GM12878 (cell line): ENCODE results near the gene FNDC8. TPM values are rescaled to one million over a fixed set of nuclear protein-coding genes. Genes with fewer than 3 reads are reported as not detected.

Experiments used
- ATAC-seq: fragments of 200-7000 bp; cut with Tn5 transposase; 3 replicates; pipeline ENCODE4 v1.9.1; 2020; ENCODE audit warnings: mild to moderate bottlenecking, moderate library complexity
- BruUV-seq: library from RNA; stranded (reverse); fragments of 400-500 nt; replicated peaks from 2 replicates; lab custom pipeline; 2021; lab: Mats Ljungman, UMichigan
- CTCF ChIA-PET: fragments of 300-600 bp; sonication (Branson Sonifier 250); formaldehyde crosslinking; extraction: SDS; loops from one replicate; lab custom pipeline; 2021; ENCODE audit warnings: inconsistent platforms; lab: Yijun Ruan, JAX
- POLR2A ChIA-PET: fragments of 350-600 bp; formaldehyde crosslinking; extraction: SDS; loops from one replicate; lab custom pipeline; 2021; ENCODE audit warnings: inconsistent platforms; lab: Charles Lee
- RAD21 ChIA-PET: fragments of 300-600 bp; sonication (Branson Sonifier 250); formaldehyde crosslinking; loops from one replicate; lab custom pipeline; 2023; ENCODE audit warnings: antibody characterized with exemption; ENCODE audit not compliant: unreplicated experiment; lab: Charles Lee
- SMC1A ChIA-PET: fragments of 300-600 bp; sonication (Branson Sonifier 250); formaldehyde crosslinking; loops from one replicate; lab custom pipeline; 2023; ENCODE audit not compliant: unreplicated experiment, uncharacterized antibody; lab: Charles Lee
- DNase-seq: peaks from one replicate; pipeline ENCODE4 v3.0.0-alpha.2; 2011; ENCODE audit warnings: low read depth, low spot score
- FAIRE-seq: peaks from 3 replicates; lab custom pipeline; 2011; peaks lifted over from hg19 to GRCh38; lab: Jason Lieb, UNC
- H2AFZ ChIP-seq: 2 replicates; pipeline ENCODE4 v1.6.0; 2011; ENCODE audit warnings: low read depth, low read length, control low read depth; ENCODE audit not compliant: control insufficient read depth
- H3K27ac ChIP-seq: 2 replicates; pipeline ENCODE4 v1.5.1; 2011; ENCODE audit warnings: control low read depth; ENCODE audit not compliant: control insufficient read depth, insufficient read depth
- H3K27me3 ChIP-seq, 2 experiments: replicated peaks in 1 of 2; 2 replicates each; pipeline versions ENCODE4 v1.6.0 to v1.6.1; 2011; ENCODE audit warnings: low read length in 1 of 2; ENCODE audit not compliant: control insufficient read depth in 2 of 2, insufficient read depth in 2 of 2
- H3K36me3 ChIP-seq, 2 experiments: 2 replicates each; pipeline ENCODE4 v1.5.1; 2011; ENCODE audit warnings: low read length in 1 of 2; ENCODE audit not compliant: control insufficient read depth in 2 of 2, insufficient read depth in 2 of 2
- H3K4me1 ChIP-seq: 2 replicates; pipeline ENCODE4 v1.6.1; 2011; ENCODE audit warnings: mild to moderate bottlenecking, low read length, moderate library complexity, mixed read lengths; ENCODE audit not compliant: control insufficient read depth, insufficient read depth
- H3K4me2 ChIP-seq: 2 replicates; pipeline ENCODE4 v1.6.0; 2011; ENCODE audit warnings: control low read depth; ENCODE audit not compliant: control insufficient read depth, insufficient read depth
- H3K4me3 ChIP-seq: fragments of 200-600 bp; sonication (generic); 2 replicates; pipeline ENCODE4 v1.5.1; 2016
- H3K79me2 ChIP-seq: 2 replicates; pipeline ENCODE4 v1.6.0; 2011; ENCODE audit warnings: low read length; ENCODE audit not compliant: control insufficient read depth, insufficient read depth
- H3K9ac ChIP-seq: 2 replicates; pipeline ENCODE4 v1.8.0; 2011; ENCODE audit warnings: low read length, control low read depth, mixed read lengths; ENCODE audit not compliant: control insufficient read depth, insufficient read depth
- H3K9me3 ChIP-seq: replicated peaks from 3 replicates; pipeline ENCODE4 v1.5.1; 2011; ENCODE audit warnings: mild to moderate bottlenecking, low read length; ENCODE audit not compliant: control insufficient read depth, insufficient read depth
- H4K20me1 ChIP-seq: 2 replicates; pipeline ENCODE4 v1.6.0; 2011; ENCODE audit not compliant: control insufficient read depth, insufficient read depth
- SP1 ChIP-seq: IDR thresholded peaks from one replicate; pipeline ENCODE4 v1.6.1; 2011; ENCODE audit warnings: low read depth, low read length
- WRNIP1 ChIP-seq: IDR thresholded peaks from 2 replicates; pipeline ENCODE4 v1.6.1; 2011; ENCODE audit warnings: low read depth, low read length, improper control_type of control experiment, borderline replicate concordance
- WGBS: methylation state at CpG from one replicate; pipeline ENCODE4 v1.1.6; 2016; ENCODE audit warnings: low lambda C conversion rate; ENCODE audit not compliant: insufficient replicate concordance, insufficient coverage; ENCODE audit errors: missing lambda C conversion rate; 5-methylcytosine and 5-hydroxymethylcytosine counted together
- in situ Hi-C: fragments of 300-500 bp; cut with MboI; formaldehyde crosslinking; loops from 9 replicates; pipeline ENCODE4 v1.14.3; 2018; ENCODE audit warnings: mixed read lengths
- intact Hi-C: fragments of 100-400 bp; cut with micrococcal nuclease; formaldehyde crosslinking; loops from one replicate; pipeline ENCODE4 v1.14.2; 2022; ENCODE audit not compliant: unreplicated experiment
- polyA plus RNA-seq, 11 experiments: library from polyadenylated mRNA; depleted of rRNA in 4 of 11; unstranded in 6 of 11; stranded (reverse) in 5 of 11; fragments of >200 nt; fragmentation: Nextera tagmentation in 4 of 11; fragmentation: Illumina TruSeq in 1 of 11; extraction: Ambion mirVana in 4 of 11; extraction: Trizol in 1 of 11; gene quantifications; 1 replicate in 1 of 11; 2 replicates in 10 of 11; pipeline versions ENCODE4 v1.2.1 to v1.2.3, GENCODE V29; 2011 to 2016; ENCODE audit warnings: inconsistent platforms in 2 of 11, missing spikeins in 2 of 11, low read depth in 1 of 11
- total RNA-seq, 4 experiments: library from RNA; depleted of rRNA in 3 of 4; stranded (reverse); fragments of >200 nt in 3 of 4; fragmentation: Illumina TruSeq in 1 of 4; extraction: Trizol in 1 of 4; gene quantifications; 2 replicates each; pipeline versions ENCODE4 v1.2.1 to v1.2.3, GENCODE V29; 2013 to 2021
- TF ChIP-seq, protein P1 (sequence below): fragments of 450-650 bp; IDR thresholded peaks from 2 replicates; pipeline ENCODE4 v1.6.1; 2017; ENCODE audit warnings: mild to moderate bottlenecking, moderate library complexity

The FNDC8 gene
- total and polyA plus RNA-seq, 10 of the 15 experiments (the other 5 are each of a cell fraction or from before 2014, with no cell fraction given) = 0.06 to 0.15 (median 0.11) TPM; not detected in 7

DNA sequence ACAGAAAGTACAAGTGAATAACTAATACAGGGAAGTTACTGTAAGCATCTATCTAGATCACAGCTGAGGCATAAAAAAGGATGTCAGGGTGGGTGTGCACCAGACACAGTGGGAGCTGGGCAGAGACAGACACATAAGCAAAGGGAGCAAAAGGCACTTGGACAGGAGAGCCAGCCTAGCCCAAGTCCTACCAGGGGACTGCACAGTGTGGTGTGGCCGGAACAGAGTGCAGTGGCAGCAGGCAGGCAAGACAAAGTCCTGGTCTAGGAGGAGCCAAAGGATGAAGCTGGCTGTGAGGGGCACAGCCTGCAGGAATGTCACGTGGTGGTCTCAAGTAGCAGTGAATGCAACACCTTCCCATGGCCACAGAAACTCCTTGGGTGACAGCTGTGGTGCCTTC, 23.6 kb upstream of the FNDC8 start:
- H3K27ac ChIP-seq = no peak overlapping the region
- DNase-seq (no peak), FAIRE-seq (no peak), ATAC-seq (no peak)
- WGBS = 94% methylated on average over 2 of the region's 2 CpGs
- SMC1A ChIA-PET = no interaction called here
- CTCF ChIA-PET = interaction anchor here (1.0 kb wide), 1 partner anchor 114 kb away, joined by 4 read pairs; no protein-coding TSS in a partner anchor
- no peak overlapping the region for H3K9ac ChIP-seq
- H4K20me1 ChIP-seq = no peaks in the 10 kb centered on the region
- H3K27me3 ChIP-seq = no peaks in the 10 kb centered on the region
- H3K9me3 ChIP-seq = no peaks in the 10 kb centered on the region
- in situ Hi-C loops = no loop called here
- intact Hi-C loops = no loop called here
- H2AFZ ChIP-seq = no peak overlapping the region
- peaks cover 6 to 18% of the 10 kb centered on the region in 2 experiments for H3K36me3 ChIP-seq
- H3K4me1 ChIP-seq = no peaks in the 10 kb centered on the region
- POLR2A ChIA-PET = no interaction called here
- H3K4me2 ChIP-seq = no peak overlapping the region
- RAD21 ChIA-PET = no interaction called here
- no peaks in the 10 kb centered on the region for H3K79me2 ChIP-seq
- no peak overlapping the region for H3K4me3 ChIP-seq
- TF ChIP-seq WRNIP1 (no peak), SP1 (no peak)
- TF ChIP-seq, protein P1, sequence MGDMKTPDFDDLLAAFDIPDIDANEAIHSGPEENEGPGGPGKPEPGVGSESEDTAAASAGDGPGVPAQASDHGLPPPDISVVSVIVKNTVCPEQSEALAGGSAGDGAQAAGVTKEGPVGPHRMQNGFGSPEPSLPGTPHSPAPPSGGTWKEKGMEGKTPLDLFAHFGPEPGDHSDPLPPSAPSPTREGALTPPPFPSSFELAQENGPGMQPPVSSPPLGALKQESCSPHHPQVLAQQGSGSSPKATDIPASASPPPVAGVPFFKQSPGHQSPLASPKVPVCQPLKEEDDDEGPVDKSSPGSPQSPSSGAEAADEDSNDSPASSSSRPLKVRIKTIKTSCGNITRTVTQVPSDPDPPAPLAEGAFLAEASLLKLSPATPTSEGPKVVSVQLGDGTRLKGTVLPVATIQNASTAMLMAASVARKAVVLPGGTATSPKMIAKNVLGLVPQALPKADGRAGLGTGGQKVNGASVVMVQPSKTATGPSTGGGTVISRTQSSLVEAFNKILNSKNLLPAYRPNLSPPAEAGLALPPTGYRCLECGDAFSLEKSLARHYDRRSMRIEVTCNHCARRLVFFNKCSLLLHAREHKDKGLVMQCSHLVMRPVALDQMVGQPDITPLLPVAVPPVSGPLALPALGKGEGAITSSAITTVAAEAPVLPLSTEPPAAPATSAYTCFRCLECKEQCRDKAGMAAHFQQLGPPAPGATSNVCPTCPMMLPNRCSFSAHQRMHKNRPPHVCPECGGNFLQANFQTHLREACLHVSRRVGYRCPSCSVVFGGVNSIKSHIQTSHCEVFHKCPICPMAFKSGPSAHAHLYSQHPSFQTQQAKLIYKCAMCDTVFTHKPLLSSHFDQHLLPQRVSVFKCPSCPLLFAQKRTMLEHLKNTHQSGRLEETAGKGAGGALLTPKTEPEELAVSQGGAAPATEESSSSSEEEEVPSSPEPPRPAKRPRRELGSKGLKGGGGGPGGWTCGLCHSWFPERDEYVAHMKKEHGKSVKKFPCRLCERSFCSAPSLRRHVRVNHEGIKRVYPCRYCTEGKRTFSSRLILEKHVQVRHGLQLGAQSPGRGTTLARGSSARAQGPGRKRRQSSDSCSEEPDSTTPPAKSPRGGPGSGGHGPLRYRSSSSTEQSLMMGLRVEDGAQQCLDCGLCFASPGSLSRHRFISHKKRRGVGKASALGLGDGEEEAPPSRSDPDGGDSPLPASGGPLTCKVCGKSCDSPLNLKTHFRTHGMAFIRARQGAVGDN = no peak
- TF ChIP-seq, all 136 proteins: peak for 0
- BruUV-seq = no TSS peak
